Upper lobe of left lung (tissue), 6 donors: ENCODE data around the gene CKS2. TPM values are rescaled to one million over a fixed set of nuclear protein-coding genes. Genes with fewer than 3 reads are reported as not detected.
A peak's percentile ranks its signal among the peaks of the same experiment; 100 is the strongest.

Experiments
- ATAC-seq, 2 donors: fragments of 200-7000 bp; cut with Tn5 transposase; one replicate each; pipeline ENCODE4 v1.9.1; 2022; ENCODE audit warnings: mild to moderate bottlenecking in 2 of 2, moderate library complexity in 2 of 2; ENCODE audit not compliant: low FRiP score in 2 of 2
- DNase-seq, 2 donors: peaks; one replicate each; pipeline ENCODE4 v3.0.0-alpha.2; 2019 to 2020
- H3K27ac ChIP-seq, 4 donors: fragments of 200-600 bp; sonication (generic); one replicate each; pipeline ENCODE4 v1.5.1; 2016 to 2019
- H3K27me3 ChIP-seq, 4 donors: fragments of 200-600 bp; sonication (generic); one replicate each; pipeline ENCODE4 v1.5.1; 2017 to 2019
- H3K36me3 ChIP-seq, 4 donors: fragments of 200-600 bp; sonication (generic); one replicate each; pipeline ENCODE4 v1.5.1; 2016 to 2019
- H3K4me1 ChIP-seq, 4 donors: fragments of 200-600 bp; sonication (generic); one replicate each; pipeline ENCODE4 v1.5.1; 2018 to 2019
- H3K4me3 ChIP-seq, 4 donors: fragments of 200-600 bp; sonication (generic); one replicate each; pipeline ENCODE4 v1.5.1; 2017 to 2019; ENCODE audit warnings: mild to moderate bottlenecking in 2 of 4, moderate library complexity in 1 of 4
- H3K9me3 ChIP-seq, 4 donors: fragments of 200-600 bp; sonication (generic); one replicate each; pipeline ENCODE4 v1.5.1; 2018 to 2019
- EP300 ChIP-seq, 4 donors: sonication (generic); formaldehyde crosslinking; IDR thresholded peaks; one replicate each; pipeline ENCODE4 v1.5.1; 2017; ENCODE audit warnings: antibody characterized with exemption in 4 of 4, control low read depth in 2 of 4
- POLR2A ChIP-seq, 4 donors: fragments of 450-650 bp; IDR thresholded peaks; one replicate each; pipeline ENCODE4 v1.5.1; 2016 to 2017; ENCODE audit warnings: antibody characterized with exemption in 4 of 4, mild to moderate bottlenecking in 2 of 4
- POLR2AphosphoS5 ChIP-seq, 2 donors: sonication (generic); formaldehyde crosslinking; IDR thresholded peaks; one replicate each; pipeline ENCODE4 v1.5.1; 2017; ENCODE audit warnings: antibody characterized with exemption in 2 of 2
- WGBS, 2 donors: methylation state at CpG; one replicate each; pipeline ENCODE4 v1.1.5; 2017 to 2018; 5-methylcytosine and 5-hydroxymethylcytosine counted together
- total RNA-seq, 6 donors: library from RNA; depleted of rRNA in 4 of 6; stranded (reverse); fragments of >200 nt in 4 of 6; gene quantifications; one replicate each; pipeline versions ENCODE4 v1.1.0 to v1.2.1, GENCODE V29; 2016 to 2021
- TF ChIP-seq, protein P1 (sequence below), 6 experiments: fragments of 450-650 bp in 4 of 6; fragments of 200-600 bp in 2 of 6; sonication (generic) in 2 of 6; IDR thresholded peaks; one replicate each; pipeline ENCODE4 v1.5.1; 2016 to 2019; ENCODE audit warnings: antibody characterized with exemption in 6 of 6
- donor health status: DM: no; HTN: no; CAD: no; lungs with moderate emphysema.
- donor health status: DM: no; HTN: yes; CAD: no; lungs with severe emphysema.

The CKS2 gene
- total RNA-seq, 6 donors from 2014 or later: 13.0 to 107 (median 22.7) TPM

DNA sequence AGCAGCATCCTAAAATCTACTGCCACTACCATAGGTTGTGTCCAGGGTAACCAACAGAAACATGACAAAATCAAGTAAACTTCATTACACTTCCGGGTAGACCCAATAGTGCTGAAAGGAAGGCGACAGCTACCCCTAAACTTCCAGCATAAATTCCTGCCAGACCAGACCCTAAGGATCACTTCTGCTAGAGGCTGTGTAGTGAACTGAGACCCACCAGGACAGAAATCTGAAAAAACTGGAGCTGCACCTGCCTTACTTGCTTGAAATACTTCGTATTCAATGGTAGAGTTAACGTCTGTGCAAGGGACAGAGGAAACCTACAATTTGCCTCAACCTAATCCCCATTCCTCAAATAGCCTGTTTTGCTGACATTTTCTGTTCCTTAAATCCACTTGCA lies 6.3 kb downstream of the CKS2 start:
- Histone ChIP-seq H3K4me3 (peak overlapping the region in 1 of 4 donors; percentile 63), H3K27ac (peak overlapping the region; percentile 96 to 99 (median 99)), H3K27me3 (no peaks in the 10 kb centered on the region), H3K4me1 (peaks cover 23 to 56% (median 31%) of the 10 kb centered on the region in 4 donors), H3K36me3 (peaks cover 0 to 10% (median 1%) of the 10 kb centered on the region in 4 donors), H3K9me3 (no peaks in the 10 kb centered on the region)
- DNase-seq (no peak), ATAC-seq (no peak)
- WGBS, 2 donors: 82 to 85% methylated on average over 4 of the region's 4 CpGs
- TF ChIP-seq POLR2AphosphoS5 (IDR thresholded peaks at IDR 0.05) (no peak), POLR2A (IDR thresholded peaks at IDR 0.05) (no peak), EP300 (IDR thresholded peaks at IDR 0.05) (no peak)

DNA sequence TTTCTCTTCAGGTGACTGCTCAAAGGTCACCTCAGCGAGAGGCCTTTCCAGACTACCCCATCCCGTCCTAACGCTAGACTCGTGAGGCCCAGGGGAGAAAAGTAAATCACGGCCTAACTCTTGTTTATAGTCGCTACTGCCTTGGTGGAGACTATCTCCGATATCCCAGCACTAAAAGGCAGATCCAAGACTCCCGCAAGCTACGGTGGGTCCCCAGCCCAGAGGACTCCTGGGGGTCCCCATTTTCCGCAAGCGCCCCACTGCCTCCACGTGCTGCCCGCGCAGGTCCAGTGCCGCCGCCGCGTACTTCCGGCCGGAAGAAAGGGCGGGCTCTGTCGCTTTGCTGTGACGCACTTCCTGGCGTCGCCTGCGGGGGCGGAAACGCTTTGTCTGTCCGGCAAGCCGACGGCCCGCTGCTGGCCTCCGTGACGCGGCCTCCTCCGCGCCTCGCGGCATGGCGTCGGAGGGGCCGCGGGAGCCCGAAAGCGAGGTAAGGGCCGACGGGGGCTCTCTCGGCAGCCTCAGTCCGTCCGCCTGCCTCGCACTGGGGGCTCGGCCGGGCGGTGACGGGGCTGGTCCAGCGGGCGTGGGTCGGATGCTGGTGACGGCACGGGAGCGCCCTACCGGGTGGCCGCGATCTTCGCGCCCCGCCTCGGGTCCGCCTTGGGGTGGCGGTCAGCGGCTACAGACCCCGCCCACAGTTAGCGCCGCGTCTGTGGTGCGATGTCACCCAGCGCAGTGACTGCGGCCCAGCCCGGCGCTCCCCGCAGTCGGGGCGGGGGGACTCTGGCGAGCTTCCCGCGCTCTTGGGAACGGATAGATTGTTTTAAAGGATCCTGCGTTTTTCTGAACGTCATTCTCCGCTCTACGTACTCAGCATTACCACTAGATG lies 7.4 kb downstream of the CKS2 start, which contains the start of gene SECISBP2:
Gene SECISBP2, plus strand, starts transcription at position 378 of the 892 bp plus-strand sequence. Its CDS starts 77 bp downstream, at position 455.
- Histone ChIP-seq H3K27me3 (no peaks in the 10 kb centered on the region), H3K27ac (peak within 1 kb of the TSS; percentile 96 to 99 (median 99)), H3K36me3 (peaks cover 0 to 10% (median 1%) of the 10 kb centered on the region in 4 donors), H3K9me3 (no peaks in the 10 kb centered on the region), H3K4me1 (peaks cover 22 to 54% (median 30%) of the 10 kb centered on the region in 4 donors), H3K4me3 (peak within 1 kb of the TSS; percentile 45 to 74 (median 66))
- TF ChIP-seq, protein P1, sequence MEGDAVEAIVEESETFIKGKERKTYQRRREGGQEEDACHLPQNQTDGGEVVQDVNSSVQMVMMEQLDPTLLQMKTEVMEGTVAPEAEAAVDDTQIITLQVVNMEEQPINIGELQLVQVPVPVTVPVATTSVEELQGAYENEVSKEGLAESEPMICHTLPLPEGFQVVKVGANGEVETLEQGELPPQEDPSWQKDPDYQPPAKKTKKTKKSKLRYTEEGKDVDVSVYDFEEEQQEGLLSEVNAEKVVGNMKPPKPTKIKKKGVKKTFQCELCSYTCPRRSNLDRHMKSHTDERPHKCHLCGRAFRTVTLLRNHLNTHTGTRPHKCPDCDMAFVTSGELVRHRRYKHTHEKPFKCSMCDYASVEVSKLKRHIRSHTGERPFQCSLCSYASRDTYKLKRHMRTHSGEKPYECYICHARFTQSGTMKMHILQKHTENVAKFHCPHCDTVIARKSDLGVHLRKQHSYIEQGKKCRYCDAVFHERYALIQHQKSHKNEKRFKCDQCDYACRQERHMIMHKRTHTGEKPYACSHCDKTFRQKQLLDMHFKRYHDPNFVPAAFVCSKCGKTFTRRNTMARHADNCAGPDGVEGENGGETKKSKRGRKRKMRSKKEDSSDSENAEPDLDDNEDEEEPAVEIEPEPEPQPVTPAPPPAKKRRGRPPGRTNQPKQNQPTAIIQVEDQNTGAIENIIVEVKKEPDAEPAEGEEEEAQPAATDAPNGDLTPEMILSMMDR (IDR thresholded peaks at IDR 0.05): peak; percentile 42 to 69 (median 64)
- peak in 2 of 4 donors; percentile 54 to 83 for TF ChIP-seq EP300 (IDR thresholded peaks at IDR 0.05)
- peak; percentile 87 to 100 (median 94) for TF ChIP-seq POLR2A (IDR thresholded peaks at IDR 0.05)
- TF ChIP-seq POLR2AphosphoS5 (IDR thresholded peaks at IDR 0.05): peak; percentile 98 to 99
- DNase-seq (peak; percentile 97 to 99), ATAC-seq (peak; percentile 99)
- 0% methylated on average over 12 to 78 of the region's 91 CpGs for WGBS, 2 donors

DNA sequence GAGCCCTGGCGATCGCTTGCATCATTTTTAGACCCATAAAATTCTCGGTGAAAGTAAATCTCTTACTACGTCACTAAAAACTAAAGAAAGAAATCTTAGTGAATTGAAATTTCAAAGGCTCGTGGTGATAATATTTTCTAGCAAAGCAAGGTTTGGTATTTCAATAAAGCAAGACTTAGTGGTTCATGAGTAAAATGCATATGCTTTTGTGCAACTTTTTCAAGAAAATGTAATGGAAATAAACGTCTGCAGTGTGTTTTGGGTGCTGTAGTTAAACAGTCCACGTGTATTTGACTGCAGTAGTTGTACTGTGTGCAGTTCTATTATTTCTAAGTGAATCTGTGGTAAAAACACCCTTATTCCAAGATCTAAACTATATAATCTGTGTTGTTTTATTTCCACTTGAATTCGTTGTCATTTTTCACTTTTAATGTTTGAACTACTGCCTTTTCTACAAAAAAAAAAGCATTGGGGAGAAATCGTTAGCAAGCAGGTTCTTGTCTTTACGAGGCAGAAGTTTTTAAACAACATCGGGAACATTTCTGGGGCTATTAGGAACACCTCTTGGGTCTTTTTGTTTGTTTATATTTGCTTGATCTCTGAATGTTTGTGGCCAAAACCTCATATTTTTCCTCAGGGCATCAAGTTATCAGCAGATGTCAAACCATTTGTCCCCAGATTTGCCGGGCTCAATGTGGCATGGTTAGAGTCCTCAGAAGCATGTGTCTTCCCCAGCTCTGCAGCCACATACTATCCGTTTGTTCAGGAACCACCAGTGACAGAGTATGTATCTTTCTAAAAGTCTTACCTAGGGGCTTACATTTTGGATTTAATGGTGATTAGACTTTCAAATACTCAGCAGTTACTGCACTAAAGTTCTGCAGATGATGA lies 8.3 kb downstream of the CKS2 start:
- Histone ChIP-seq H3K27ac (peak overlapping the region; percentile 96 to 99 (median 99)), H3K27me3 (no peaks in the 10 kb centered on the region), H3K9me3 (no peaks in the 10 kb centered on the region), H3K4me1 (peaks cover 22 to 52% (median 32%) of the 10 kb centered on the region in 4 donors), H3K4me3 (peak overlapping the region; percentile 45 to 74 (median 66)), H3K36me3 (peaks cover 0 to 10% (median 1%) of the 10 kb centered on the region in 4 donors)
- no peak for TF ChIP-seq EP300 (IDR thresholded peaks at IDR 0.05)
- TF ChIP-seq, protein P1 (IDR thresholded peaks at IDR 0.05): no peak
- TF ChIP-seq POLR2AphosphoS5 (IDR thresholded peaks at IDR 0.05): no peak
- TF ChIP-seq POLR2A (IDR thresholded peaks at IDR 0.05): no peak
- 2 to 4% methylated on average over 13 of the region's 13 CpGs for WGBS, 2 donors
- ATAC-seq (no peak), DNase-seq (no peak)

DNA sequence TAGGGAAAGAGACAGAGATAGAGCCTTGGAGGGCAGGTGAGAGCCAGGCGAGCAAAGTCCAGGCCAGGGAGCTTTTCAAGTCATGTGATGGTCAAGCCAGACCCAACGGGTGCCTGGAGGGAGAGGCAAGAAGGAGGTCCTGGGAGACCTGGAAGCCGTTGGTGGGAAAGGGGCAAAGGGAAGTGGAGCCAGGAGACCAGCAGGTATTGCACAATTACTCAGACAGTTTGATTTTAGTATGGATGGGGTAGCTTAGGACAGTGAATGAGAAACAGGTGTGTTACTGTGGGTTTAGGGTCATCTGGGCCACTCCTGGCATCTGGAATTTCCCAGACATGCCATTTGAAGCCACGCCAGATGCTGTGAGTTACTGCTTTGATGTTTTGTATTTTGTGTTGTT lies 12.4 kb downstream of the CKS2 start:
- H3K9me3 ChIP-seq: no peaks in the 10 kb centered on the region
- H3K4me1 ChIP-seq: peaks cover 10 to 39% (median 23%) of the 10 kb centered on the region in 4 donors
- no peak overlapping the region for H3K27ac ChIP-seq
- WGBS, 2 donors: 53 to 72% methylated on average over 4 of the region's 4 CpGs
- TF ChIP-seq POLR2AphosphoS5 (IDR thresholded peaks at IDR 0.05): no peak
- DNase-seq: no peak
- ATAC-seq: no peak
- peaks cover 7 to 39% (median 17%) of the 10 kb centered on the region in 4 donors for H3K36me3 ChIP-seq
- H3K4me3 ChIP-seq: no peak overlapping the region
- no peaks in the 10 kb centered on the region for H3K27me3 ChIP-seq

DNA sequence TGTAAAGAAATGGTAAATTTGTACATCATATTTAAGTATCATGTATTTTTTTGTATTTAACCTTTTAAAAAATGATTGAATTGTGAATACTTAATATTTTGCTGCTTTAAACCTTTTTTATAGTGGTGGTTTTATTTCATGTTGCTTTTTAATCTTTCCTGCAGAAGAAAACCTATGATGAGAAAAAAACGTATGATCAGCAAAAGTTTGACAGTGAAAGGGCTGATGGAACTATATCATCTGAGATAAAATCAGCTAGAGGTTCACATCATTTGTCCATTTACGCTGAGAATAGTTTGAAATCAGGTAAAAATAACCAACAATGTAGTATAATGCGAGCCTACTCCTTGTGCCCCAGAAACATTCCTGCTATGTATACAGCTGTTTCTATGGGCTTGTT lies 14.7 kb downstream of the CKS2 start:
- Histone ChIP-seq H3K27ac (no peak overlapping the region), H3K4me3 (no peak overlapping the region), H3K27me3 (no peaks in the 10 kb centered on the region), H3K36me3 (peaks cover 23 to 60% (median 38%) of the 10 kb centered on the region in 4 donors), H3K4me1 (peaks cover 0 to 23% (median 10%) of the 10 kb centered on the region in 4 donors), H3K9me3 (no peaks in the 10 kb centered on the region)
- WGBS, 2 donors: 89 to 93% methylated on average over 3 of the region's 3 CpGs
- no peak for ATAC-seq
- TF ChIP-seq, protein P1 (IDR thresholded peaks at IDR 0.05): no peak
- TF ChIP-seq POLR2AphosphoS5 (IDR thresholded peaks at IDR 0.05): no peak
- no peak for TF ChIP-seq POLR2A (IDR thresholded peaks at IDR 0.05)
- no peak for TF ChIP-seq EP300 (IDR thresholded peaks at IDR 0.05)
- no peak for DNase-seq
